ENCODE results near the gene FHIT.

Gene FHIT

DNA sequence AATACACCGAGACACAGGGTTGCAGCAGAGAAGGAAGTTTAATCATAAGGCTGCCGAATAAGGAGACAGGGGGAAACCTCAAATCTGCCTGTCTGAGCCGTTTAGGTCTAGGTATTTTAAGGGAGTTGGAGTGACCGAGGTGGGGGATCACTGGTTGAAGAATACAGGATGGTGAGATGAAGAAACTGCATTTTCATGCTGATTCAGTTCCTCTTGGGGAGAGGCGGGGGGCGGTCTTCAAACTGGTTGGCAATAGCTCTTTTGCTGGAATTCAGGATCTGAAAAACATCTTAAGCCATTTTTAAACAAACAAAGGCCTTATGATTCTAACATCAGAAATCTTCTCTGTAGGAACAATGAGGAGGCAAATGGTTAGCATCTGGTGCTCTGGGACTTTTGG, 1502.0 kb downstream of the FHIT start:
- DNase-seq (ENCODE audit: low spot score) = no peak
- no peak overlapping the region for H3K27ac ChIP-seq
- TF ChIP-seq CTCF (conservative IDR thresholded peaks at IDR 0.05; ENCODE audit: low read depth) = no peak
- ChIA-PET CTCF (no interaction called here), POLR2A (ENCODE audit: low non-redundant PET) (no interaction called here)

GRCh38 chr3:59746585-59746984, 1504.7 kb downstream of the FHIT start:
- TF ChIP-seq CTCF (conservative IDR thresholded peaks at IDR 0.05; ENCODE audit: low read depth) = no peak
- H3K27ac ChIP-seq = no peak overlapping the region
- DNase-seq (ENCODE audit: low spot score) = no peak
- CTCF ChIA-PET = no interaction called here
- POLR2A ChIA-PET (ENCODE audit: low non-redundant PET) = no interaction called here

GRCh38 chr3:59737241-59737640, 1514.0 kb downstream of the FHIT start:
- no peak overlapping the region for H3K27ac ChIP-seq
- POLR2A ChIA-PET (ENCODE audit: low non-redundant PET) = no interaction called here
- DNase-seq (ENCODE audit: low spot score) = no peak
- CTCF ChIA-PET = no interaction called here
- TF ChIP-seq CTCF (conservative IDR thresholded peaks at IDR 0.05; ENCODE audit: low read depth) = no peak

DNA sequence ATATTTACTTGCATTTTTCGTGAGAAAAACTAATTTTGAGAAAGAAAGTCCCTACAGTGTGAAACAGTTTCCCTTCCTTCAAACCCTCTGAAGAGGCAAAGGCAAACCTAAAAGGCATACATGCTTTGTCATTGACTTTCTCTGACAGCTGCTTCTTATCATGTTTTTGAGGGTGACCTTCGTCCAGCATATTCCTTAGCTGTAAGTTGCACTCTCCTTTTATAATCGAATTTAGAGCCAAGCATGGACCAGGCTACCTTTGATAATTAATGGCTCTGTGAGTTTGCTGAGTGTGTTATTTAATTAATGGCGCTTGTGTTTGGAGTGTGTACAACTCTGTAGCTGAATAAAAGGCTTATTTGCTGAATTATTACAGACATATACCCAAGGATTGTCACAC, 1517.2 kb downstream of the FHIT start:
- POLR2A ChIA-PET (ENCODE audit: low non-redundant PET) = no interaction called here
- TF ChIP-seq CTCF (conservative IDR thresholded peaks at IDR 0.05; ENCODE audit: low read depth) = no peak
- no peak for DNase-seq (ENCODE audit: low spot score)
- no peak overlapping the region for H3K27ac ChIP-seq
- CTCF ChIA-PET = no interaction called here

DNA sequence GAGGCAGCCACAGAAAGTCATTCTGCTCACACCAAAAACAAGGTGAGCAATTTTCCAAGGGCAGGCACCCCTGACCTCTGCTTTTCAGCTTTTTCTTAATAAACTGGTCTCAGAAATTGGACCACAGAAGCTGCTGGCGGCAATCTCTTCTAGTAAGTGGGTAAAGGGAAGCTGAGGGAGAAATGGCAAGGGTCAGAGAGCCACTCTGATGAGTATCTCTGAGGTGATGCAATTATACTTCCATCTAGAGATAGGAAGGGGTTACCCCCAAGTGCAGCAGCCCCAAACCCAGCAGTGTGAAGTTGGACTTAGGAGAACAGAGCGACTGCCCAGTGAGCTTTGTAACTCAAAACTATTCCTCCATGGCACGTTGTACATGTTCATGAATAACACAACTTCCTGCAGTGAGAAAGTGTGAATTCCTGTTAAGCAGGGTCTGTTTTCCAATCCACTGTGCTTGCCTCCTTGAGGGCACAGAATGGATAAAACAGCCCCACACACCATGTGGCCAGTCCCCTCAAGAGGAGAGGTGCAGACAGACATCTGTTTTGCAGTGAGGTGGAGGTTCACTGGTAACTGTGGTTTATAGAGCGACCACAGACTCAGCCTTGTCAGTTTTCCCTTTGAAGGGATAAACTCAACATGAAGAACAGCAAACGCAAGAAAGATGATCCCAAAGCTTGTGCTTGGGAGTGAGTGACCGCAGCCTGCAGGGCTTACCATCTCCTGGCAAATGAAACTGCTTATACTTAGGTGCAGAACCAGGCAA, 1518.0 kb downstream of the FHIT start:
- POLR2A ChIA-PET (ENCODE audit: low non-redundant PET) = no interaction called here
- CTCF ChIA-PET = no interaction called here

DNA sequence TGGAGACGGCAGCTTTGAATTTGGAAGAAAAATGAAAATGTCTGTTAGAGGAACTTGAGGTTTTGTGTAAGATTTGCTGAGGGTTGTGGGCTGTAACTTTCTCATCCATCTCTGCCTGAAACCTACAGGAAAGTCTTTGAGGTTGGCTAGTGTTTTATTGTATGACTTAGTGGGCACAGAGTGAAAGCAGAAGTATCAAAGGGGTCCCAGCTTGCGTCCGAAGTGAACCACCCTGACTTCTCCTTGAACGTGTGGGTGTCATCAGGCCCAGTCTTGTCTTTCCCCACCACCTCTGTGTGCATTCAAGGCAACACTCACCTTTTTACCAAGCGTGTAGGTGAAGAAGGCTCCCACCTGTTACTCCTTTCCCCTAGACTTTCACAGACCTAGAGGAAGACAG, 1519.3 kb downstream of the FHIT start:
- ChIA-PET CTCF (no interaction called here), POLR2A (ENCODE audit: low non-redundant PET) (no interaction called here)
- TF ChIP-seq CTCF (conservative IDR thresholded peaks at IDR 0.05; ENCODE audit: low read depth) = no peak
- no peak overlapping the region for H3K27ac ChIP-seq
- DNase-seq (ENCODE audit: low spot score) = no peak

More for the DNA sequence above, 1518.0 kb downstream of the FHIT start:
- DNase-seq (ENCODE audit: low spot score) = no peak
- no peak for TF ChIP-seq CTCF (conservative IDR thresholded peaks at IDR 0.05; ENCODE audit: low read depth)
- H3K27ac ChIP-seq = no peak overlapping the region
